RCC 7860 (cell line): ENCODE data around the gene CAPRIN1.

ENCODE experiments used
- DNase-seq: peaks from one replicate; pipeline ENCODE4 v3.0.0-alpha.2; 2015; ENCODE audit warnings: low spot score
- FAIRE-seq: peaks from 2 replicates; lab custom pipeline; 2012; peaks lifted over from hg19 to GRCh38; lab: Jason Lieb, UNC

Gene CAPRIN1

DNA sequence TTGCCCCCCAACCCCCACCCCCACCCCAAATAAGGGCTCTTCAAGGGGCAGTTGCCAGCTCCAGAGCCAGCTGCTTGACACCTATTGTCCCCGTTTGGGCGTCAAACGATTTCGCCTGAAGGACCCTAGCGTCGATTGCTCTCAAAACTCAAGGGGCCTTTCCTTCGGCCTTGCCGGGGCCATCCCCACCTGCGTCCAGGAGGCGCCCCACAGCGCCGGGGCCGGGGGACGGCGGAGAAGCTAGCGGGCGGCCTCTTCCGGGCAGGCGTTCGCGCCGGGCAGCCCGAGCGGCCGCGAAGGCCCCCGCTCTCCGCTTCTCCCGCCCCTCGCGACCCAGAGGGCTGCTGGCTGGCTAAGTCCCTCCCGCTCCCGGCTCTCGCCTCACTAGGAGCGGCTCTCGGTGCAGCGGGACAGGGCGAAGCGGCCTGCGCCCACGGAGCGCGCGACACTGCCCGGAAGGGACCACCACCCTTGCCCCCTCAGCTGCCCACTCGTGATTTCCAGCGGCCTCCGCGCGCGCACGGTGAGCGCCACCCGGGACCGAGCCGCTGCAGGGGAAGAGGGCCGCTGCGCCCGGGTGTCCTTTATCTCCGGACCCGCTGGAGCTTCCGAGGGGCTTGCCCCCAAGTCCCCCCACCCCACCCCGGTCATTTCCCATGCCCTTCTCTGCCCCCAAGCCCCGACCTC is at the start of gene CAPRIN1:
Gene CAPRIN1 (plus strand): TSS at position 383 of the 687 bp plus-strand sequence. CDS start 690 bp downstream, outside the sequence.
- peak; percentile 71 for DNase-seq
- FAIRE-seq, result no peak

DNA sequence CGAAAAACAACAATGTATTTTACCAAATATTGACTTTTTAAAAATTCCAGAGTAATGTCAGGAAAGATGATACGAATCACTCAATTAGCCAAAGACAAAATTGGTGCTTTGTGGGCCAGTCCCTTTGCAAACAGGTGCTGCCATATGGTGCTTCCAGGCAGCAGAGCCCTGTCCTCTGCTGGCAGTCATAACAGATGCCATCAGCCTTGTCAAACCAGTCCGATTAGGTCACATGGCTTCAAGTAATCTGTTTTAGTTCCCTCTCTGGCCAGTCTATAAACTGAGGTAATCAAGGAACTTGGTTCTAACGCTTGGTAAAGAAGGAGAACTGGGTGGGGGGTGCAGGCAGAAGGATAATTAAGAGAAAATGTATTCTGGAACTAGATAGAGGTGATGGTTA is 49.1 kb upstream of the CAPRIN1 start:
- FAIRE-seq, result no peak
- no peak for DNase-seq

DNA sequence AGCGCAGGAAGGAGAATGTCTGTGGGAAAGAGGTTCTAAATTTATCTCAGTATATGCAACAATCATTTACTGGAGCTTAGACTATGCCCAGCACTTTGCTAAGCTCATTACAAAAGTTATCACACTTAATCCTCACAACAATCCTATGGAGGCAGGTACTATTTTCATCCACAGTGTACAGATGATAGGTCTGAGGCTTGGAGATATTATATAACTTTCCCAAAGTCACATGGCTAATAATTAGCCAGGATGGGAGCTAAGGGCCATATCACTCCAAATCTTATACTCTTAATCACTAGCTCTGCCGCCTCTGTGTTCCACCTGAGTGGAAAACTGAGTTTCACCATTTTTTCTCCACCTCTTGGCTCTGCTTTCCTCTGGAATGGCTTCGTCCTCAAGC is 47.3 kb upstream of the CAPRIN1 start:
- FAIRE-seq (no peak), DNase-seq (no peak)

DNA sequence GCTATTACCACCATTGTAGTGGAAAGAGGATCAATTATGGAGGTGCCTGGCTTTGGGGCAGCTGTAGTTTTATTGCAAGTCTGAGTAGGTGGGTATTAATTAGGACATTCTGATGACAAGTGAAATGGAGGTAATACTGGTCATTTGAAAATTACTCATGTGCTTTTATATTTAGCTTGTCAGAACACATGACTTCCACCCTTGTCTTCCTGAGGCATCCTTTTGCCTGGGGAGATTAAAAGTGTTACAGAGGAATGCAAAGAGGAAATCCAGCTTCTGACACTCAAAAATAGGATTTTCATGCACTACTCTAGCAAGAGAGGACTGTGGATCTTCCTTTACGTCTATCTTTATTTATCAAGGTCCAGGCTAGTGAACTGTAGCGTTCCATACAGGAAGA is 44.7 kb upstream of the CAPRIN1 start:
- DNase-seq (no peak), FAIRE-seq (no peak)

DNA sequence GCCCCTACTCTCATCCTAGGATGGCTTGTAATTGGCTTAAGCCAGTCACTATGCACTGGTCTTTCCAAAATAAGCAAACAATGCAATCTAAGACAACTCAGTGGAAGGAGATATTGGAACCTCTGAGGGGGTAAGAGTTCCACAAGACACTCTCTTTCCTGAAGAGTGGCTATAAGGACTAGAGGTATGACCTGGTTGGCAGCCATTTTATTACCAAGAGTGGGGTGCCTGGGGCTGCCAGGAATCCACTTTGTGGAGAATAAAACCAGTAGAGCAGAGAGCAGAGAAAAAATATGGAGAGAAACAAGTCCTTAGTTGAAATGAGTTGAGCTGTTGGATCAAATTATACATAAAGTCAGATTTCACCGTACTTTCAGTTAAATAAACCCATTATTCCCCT is 38.8 kb upstream of the CAPRIN1 start:
- DNase-seq (no peak), FAIRE-seq (no peak)

DNA sequence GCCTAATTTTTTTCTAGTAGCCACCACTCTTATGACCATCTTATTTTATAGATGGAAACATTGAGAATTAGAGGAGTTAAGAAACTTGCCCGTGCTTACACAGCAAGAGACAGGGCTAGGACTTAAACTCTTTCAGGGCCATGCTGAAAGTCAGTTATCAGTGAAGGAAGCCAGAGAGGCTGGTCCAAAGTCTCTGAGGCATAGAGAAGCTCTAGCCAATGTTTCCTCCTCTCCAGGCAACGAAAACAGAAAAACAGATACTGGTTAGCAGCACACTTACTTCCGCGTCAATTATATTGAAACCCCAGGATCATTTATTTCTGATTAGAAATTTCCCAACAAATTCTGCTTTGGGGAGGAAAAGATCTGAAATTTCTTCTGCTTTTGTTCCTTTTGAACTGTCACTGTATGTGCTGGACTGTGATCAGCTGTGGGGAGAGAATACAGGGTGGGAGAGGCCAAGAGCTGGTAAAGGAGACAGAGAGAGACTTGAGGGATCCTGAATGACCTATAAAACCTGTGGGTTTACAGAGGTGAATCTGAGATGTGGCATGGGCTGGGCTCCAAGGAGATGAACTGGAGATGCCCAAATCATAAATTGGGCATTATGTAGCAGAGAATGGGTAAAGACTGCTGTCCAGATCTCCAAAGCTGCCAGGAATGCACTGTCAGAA is 37.5 kb upstream of the CAPRIN1 start:
- FAIRE-seq, result no peak
- DNase-seq, result no peak

GRCh38 chr11:34021977-34022735 is 29.4 kb upstream of the CAPRIN1 start:
- FAIRE-seq, result no peak
- no peak for DNase-seq

DNA sequence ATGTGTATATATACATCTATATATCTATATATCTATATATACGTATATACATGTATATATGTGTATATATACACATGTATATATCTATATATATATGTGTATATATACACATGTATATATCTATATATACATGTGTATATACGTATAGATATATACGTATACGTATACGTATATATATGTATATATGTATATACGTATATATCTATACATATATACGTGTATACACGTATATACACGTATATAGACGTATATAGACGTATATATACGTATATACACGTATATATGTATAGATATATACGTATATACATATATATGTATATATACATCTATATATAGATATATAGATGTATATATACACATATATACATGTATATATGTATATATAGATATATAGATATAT is 25.1 kb upstream of the CAPRIN1 start:
- DNase-seq, result no peak
- FAIRE-seq, result no peak

DNA sequence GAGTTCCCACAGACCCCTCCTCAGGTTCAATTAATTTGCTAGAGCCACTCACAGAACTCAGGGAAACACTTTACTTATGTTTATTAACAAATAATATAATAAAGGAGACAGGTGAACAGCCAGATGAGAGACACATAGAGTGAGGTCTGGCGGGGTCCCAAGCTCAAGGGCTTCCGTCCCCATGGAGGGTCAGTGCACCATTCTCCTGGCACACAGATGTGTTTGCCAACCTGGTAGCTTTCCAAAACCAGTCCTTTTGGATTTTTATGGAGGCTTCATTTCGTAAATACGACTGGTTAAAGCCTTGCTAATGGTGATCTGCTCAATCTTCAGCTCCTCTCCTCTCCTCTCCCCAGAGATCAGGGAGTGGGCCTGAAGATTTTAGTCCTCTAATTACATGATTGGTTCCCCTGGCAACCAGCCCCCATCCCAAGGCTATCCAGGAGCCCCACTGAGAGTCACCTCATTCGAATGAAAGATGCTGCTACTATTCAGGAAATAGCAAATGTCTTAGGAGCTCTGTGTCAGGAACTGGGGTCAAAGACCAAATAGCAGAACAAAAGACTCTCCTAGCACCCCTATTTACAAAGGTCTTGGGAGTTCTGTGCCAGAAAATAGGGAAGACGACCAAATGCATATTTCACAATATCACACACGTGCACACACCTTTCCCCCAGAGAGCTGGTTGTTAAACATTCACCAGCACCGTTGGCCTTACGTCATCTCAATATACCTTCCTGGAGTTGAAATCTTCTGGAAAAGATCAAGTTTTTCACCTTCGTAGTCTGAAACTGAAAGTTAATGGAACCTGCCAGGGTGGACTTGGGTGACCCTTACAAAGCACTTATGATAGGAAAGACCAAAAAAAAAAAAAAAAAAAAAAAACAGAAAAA is 23.8 kb upstream of the CAPRIN1 start:
- no peak for FAIRE-seq
- no peak for DNase-seq

DNA sequence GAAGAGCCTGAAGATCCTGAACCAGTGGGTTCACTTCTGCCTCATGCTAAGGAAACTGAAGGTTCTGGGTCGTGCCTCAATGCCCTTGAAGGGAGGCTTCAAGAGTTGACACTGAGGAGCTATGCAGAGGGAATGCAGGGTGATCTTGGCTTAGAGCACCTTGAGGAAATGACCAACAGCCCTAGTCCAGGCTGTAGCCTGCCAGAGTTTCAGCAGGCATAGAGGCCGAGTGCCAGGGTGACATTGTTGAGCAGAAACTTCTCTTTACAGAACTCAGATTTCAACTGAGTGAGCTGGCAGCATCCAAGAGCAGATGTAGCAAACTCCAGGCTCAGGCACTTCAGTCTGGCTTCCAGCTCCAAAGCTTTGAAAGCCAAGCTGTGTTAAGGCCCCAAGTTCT is 23.1 kb upstream of the CAPRIN1 start:
- DNase-seq (no peak), FAIRE-seq (no peak)

GRCh38 chr11:34029176-34029575 is 22.4 kb upstream of the CAPRIN1 start:
- FAIRE-seq (no peak), DNase-seq (no peak)

DNA sequence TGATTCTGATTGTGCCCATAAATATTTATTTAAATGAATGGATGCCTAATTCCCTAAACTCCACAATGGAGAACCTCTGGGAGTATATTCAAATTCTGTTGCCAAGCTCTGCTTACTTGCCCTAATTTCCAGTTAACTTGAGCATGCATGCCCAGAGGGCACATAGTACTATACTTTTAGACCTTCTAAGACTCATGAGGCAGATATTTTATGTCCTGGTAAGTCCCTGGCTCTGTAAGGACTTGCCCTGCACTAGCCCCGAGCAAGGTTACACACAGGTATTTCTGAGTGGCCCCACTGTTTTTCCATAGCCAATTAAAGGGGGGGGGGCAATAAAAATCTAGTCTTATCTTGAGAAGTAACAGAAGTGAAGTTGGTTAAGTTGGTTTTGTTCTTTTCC is 21.1 kb upstream of the CAPRIN1 start:
- DNase-seq (no peak), FAIRE-seq (no peak)

DNA sequence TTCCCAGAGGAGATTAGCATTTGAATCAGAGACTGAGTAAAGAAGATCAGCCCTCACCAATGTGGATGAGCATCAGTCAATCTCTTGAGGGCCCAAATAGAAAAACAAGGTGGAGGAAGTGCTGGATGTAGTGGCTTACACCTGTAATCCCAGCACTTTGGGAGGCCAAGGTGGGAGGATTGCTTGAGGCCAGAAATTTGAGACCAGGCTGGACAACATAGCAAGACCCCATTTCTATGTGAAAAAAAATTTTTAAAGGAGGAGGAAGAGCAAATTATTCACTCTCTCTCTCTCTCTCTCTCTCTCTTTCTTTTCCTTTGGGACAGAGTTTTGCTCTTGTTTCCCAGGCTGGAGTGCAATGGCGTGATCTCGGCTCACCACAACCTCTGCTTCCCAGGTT is 18.1 kb upstream of the CAPRIN1 start:
- DNase-seq (no peak), FAIRE-seq (no peak)

DNA sequence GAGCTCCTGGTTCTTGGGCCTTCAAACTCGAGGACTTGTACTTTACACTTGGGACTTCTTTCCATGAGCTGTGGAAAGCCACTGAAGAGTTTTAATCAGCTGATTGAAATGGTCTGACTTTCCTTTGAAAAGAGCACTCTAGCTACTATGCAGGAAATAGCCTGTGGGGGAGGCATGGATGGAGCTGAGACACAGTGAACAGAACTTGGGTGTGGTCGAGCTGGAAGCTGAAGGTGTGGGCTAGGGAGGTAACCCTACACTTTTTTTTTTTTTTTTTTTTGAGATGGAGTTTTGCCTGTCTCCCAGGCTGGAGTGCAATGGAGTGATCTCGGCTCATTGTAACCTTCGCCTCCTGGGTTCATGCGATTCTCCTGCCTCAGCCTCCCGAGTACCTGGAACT is 17.5 kb upstream of the CAPRIN1 start:
- no peak for DNase-seq
- FAIRE-seq, result no peak

DNA sequence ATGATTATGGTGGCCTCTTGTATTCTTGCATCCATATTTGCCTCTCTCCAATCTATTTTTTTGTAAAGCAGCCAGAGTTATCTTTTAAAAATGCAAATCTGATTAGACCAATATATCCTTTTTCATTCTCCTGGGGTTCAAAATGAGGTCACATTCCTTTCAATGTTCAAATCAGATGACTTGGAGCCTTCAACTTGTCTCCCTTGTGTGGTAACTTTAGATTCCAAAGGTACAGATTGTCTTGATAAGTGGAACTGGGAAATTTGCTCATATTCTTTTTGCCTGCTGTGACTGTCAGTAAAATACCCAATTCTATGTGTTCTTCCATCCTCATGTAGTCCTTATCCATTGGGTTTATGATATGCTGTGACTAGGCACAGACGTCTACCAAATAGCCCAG is 15.1 kb upstream of the CAPRIN1 start:
- no peak for DNase-seq
- no peak for FAIRE-seq

DNA sequence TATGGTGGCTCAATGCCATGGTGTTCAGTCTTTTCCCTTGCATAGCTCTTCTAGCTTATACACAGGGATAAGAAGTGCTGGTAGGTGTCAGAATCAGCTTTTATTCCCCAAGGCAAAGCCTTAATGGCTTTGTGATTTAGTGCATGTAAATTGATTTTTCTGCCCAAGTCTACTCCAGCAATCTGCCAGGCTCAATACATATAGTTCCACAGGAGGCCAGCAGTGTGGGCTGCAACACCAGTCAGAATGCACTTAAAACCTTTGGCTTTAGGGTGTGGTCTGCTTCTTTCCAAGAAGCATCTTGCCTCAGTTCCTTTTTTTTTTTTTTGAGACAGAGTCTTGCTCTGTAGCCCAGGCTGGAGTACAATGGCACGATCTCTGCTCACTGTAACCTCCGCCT is 14.5 kb upstream of the CAPRIN1 start:
- no peak for FAIRE-seq

DNA sequence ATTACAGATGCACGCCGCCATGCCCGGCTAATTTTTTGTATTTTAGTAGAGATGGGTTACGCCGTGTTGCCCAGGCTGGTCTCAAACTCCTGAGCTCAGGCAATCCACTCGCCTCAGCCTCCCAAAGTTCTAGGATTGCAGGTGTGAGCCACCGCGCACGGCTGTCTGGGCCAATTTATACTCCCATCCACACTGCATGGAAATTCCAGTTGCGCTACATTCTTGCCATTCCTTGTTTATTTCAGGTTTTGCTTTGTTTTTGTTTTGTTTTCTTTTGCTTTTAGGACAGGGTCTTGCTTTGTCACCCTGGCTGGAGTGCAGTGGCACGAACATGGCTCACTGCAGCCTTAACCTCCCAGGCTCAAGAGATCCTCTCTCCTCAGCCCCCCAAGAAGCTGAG is 11.0 kb upstream of the CAPRIN1 start:
- DNase-seq (no peak), FAIRE-seq (no peak)

More for the DNA sequence above, 14.5 kb upstream of the CAPRIN1 start:
- DNase-seq, result no peak

DNA sequence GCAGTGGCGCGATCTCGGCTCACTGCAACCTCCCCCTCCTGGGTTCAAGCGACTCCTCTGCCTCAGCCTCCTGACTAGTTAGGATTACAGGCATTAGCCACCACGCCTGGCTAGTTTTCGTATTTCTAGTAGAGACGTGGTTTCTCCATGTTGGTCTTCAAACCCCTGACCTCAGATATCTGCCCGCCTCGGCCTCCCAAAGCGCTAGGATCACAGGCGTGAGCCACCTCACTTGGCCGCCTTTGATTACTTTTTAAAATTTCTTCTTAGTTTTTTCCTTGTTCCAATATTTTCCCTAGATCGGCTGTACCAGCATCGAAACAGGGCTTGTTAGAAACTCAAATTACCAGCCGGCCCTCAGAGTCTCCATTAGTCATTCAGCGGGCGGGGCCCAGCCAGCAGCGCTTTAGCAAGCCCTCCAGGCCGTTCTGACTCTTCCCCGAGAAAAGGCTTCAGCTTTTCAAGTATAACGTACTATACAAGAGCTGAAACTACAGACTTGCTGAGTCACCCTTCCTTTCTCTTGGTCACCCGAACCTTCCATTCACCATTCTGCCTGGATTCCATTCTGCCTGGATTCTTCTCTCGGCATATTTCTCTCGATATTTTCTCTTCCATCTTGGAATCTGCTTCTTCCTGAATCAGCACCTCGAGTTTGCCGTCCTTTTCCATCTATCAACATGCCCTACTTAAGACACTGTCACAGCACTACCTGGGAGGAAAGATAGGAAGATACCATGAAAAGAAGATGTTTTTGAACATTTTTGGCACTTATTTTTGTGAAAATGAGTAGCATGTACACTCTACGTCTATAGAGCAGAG is 6.7 kb upstream of the CAPRIN1 start:
- no peak for DNase-seq
- no peak for FAIRE-seq

GRCh38 chr11:34049028-34049427 is 2.5 kb upstream of the CAPRIN1 start:
- no peak for DNase-seq

More at GRCh38 chr11:34049028-34049427, 2.5 kb upstream of the CAPRIN1 start:
- FAIRE-seq, result no peak
